ENCODE data around the gene NOTO.

NOTO gene

DNA sequence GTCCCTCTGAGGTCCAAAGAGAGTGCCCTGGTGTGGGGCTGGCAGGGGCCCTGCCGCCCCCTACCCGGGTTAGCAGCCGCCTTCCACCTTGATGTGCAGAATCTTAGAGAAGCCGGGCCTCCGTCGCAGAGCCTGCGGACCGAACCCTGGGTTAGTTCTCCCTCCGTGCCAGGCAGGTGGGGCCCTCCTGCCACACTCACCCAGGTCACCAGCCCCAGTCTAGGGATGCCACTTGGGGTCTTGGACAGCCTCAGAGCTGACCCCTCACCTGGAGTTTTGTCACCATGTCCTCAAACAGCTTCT, 56.5 kb downstream of the NOTO start:
- DNase-seq: no peak

DNA sequence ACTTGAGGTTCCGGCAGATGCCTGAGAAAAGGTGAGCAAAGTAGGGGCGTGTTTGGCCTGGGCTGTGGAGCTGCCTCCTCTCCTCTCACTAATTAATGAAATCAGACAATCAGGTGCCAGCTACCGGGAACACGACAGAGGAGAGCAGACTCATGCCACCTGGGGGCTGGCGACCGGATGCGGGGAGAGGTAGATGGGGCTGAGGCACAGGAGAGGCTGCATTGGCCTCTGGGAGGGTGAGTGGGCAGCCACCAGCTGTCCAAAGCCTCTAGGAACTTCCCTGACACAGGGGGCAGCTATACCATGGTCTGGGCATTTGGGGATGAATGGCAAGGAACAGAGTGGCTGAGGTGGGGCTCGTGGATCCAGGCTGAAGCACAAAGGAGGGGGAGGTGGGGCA, 56.9 kb downstream of the NOTO start:
- DNase-seq: no peak

GRCh38 chr2:73259704-73260337, 57.4 kb downstream of the NOTO start:
- no peak for DNase-seq

- DNase-seq: no peak
These were observed 58.1 kb downstream of the NOTO start for GRCh38 chr2:73260338-73260984.
